Neural cell (in vitro differentiated cells): ENCODE results near the gene ZSWIM8. TPM values are rescaled to one million over a fixed set of nuclear protein-coding genes. Genes with fewer than 3 reads are reported as not detected.

Experiments used
- H2AFZ ChIP-seq: fragments of 200-600, 300-800 bp; sonication (generic), shearing (Covaris generic); 2 replicates; pipeline ENCODE4 v1.6.0; 2014; ENCODE audit warnings: low read depth, mild to moderate bottlenecking, antibody characterized with exemption, low read length, moderate library complexity
- H3F3A ChIP-seq: fragments of 200-600 bp; shearing (Covaris generic); 2 replicates; pipeline ENCODE4 v1.6.1; 2016; ENCODE audit warnings: mild to moderate bottlenecking, moderate library complexity, mixed read lengths, antibody characterized with exemption, low read length; ENCODE audit not compliant: insufficient read depth, poor library complexity, severe bottlenecking
- H3K27ac ChIP-seq: fragments of 200-600, 300-800 bp; sonication (generic), shearing (Covaris generic); 2 replicates; pipeline ENCODE4 v1.5.1; 2014; ENCODE audit warnings: mild to moderate bottlenecking, low read length, moderate library complexity
- H3K27me3 ChIP-seq: fragments of 300-800, 200-600 bp; sonication (generic), shearing (Covaris generic); 2 replicates; pipeline ENCODE4 v1.6.0; 2014; ENCODE audit warnings: mild to moderate bottlenecking, low read depth, low read length, moderate library complexity; ENCODE audit not compliant: insufficient read depth
- H3K36me3 ChIP-seq: fragments of 300-800, 200-600 bp; sonication (generic), shearing (Covaris generic); 2 replicates; pipeline ENCODE4 v1.5.1; 2014; ENCODE audit warnings: mild to moderate bottlenecking, antibody characterized with exemption, low read length, moderate library complexity; ENCODE audit not compliant: insufficient read depth
- H3K4me2 ChIP-seq: fragments of 300-800, 200-600 bp; sonication (generic), shearing (Covaris generic); 2 replicates; pipeline ENCODE4 v1.6.0; 2014; ENCODE audit warnings: mild to moderate bottlenecking, low read length
- H3K4me3 ChIP-seq: fragments of 300-800, 200-600 bp; sonication (generic), shearing (Covaris generic); 2 replicates; pipeline ENCODE4 v1.5.1; 2014; ENCODE audit warnings: mild to moderate bottlenecking, low read length, moderate library complexity
- H3K79me2 ChIP-seq: fragments of 200-600 bp; shearing (Covaris generic); replicated peaks from 2 replicates; pipeline ENCODE4 v1.6.0; 2014; ENCODE audit warnings: mild to moderate bottlenecking, low read length, moderate library complexity; ENCODE audit not compliant: insufficient read depth
- H3K9ac ChIP-seq: fragments of 300-800, 200-600 bp; sonication (generic), shearing (Covaris generic); 2 replicates; pipeline ENCODE4 v1.6.1; 2016; ENCODE audit warnings: mild to moderate bottlenecking, low read length, mixed read lengths
- H3K9me2 ChIP-seq: fragments of 200-600 bp; shearing (Covaris generic); 2 replicates; pipeline ENCODE4 v1.6.1; 2016; ENCODE audit warnings: mild to moderate bottlenecking, low read length, mixed read lengths; ENCODE audit not compliant: insufficient read depth
- H3K9me3 ChIP-seq: fragments of 200-600, 300-800 bp; sonication (generic), shearing (Covaris generic); 2 replicates; pipeline ENCODE4 v1.6.1; 2016; ENCODE audit warnings: mild to moderate bottlenecking, mixed run types, low read length, moderate library complexity, mixed read lengths
- H4K20me1 ChIP-seq: fragments of 200-600 bp; shearing (Covaris generic); 2 replicates; pipeline ENCODE4 v1.6.1; 2016; ENCODE audit warnings: mild to moderate bottlenecking, mixed run types; ENCODE audit not compliant: insufficient read depth
- EP300 ChIP-seq: fragments of 450-650 bp; conservative IDR thresholded peaks from 2 replicates; pipeline ENCODE4 v1.6.1; 2014; ENCODE audit warnings: antibody characterized with exemption, mild to moderate bottlenecking, moderate library complexity; ENCODE audit not compliant: poor library complexity, severe bottlenecking
- EZH2 ChIP-seq: fragments of 200-600, 300-800 bp; shearing (Covaris generic), sonication (generic); IDR thresholded peaks from 2 replicates; pipeline ENCODE4 v1.6.1; 2014; ENCODE audit warnings: antibody characterized with exemption, low read length, borderline replicate concordance, mild to moderate bottlenecking; ENCODE audit not compliant: insufficient read depth, poor library complexity, severe bottlenecking
- MXI1 ChIP-seq: fragments of 450-650 bp; conservative IDR thresholded peaks from 2 replicates; pipeline ENCODE4 v1.6.1; 2014; ENCODE audit warnings: antibody characterized with exemption, mild to moderate bottlenecking; ENCODE audit not compliant: poor library complexity, severe bottlenecking
- POLR2AphosphoS5 ChIP-seq: IDR thresholded peaks from 2 replicates; pipeline ENCODE4 v1.6.1; 2012
- RAD21 ChIP-seq: fragments of 450-650 bp; conservative IDR thresholded peaks from 2 replicates; pipeline ENCODE4 v1.6.1; 2014; ENCODE audit warnings: antibody characterized with exemption, mild to moderate bottlenecking, moderate library complexity
- SMC3 ChIP-seq: fragments of 450-650 bp; conservative IDR thresholded peaks from 2 replicates; pipeline ENCODE4 v1.6.1; 2014; ENCODE audit warnings: antibody characterized with exemption, mild to moderate bottlenecking, moderate library complexity; ENCODE audit not compliant: poor library complexity
- TAF1 ChIP-seq: IDR thresholded peaks from 2 replicates; pipeline ENCODE4 v1.6.1; 2012; ENCODE audit warnings: low read depth
- polyA plus RNA-seq: library from polyadenylated mRNA; depleted of rRNA; stranded (reverse); fragments of >200 nt; gene quantifications from 2 replicates; pipeline ENCODE4 v1.2.3, GENCODE V29; 2014
- TF ChIP-seq, protein P1 (sequence below): IDR thresholded peaks from 2 replicates; pipeline ENCODE4 v1.6.1; 2012; ENCODE audit warnings: borderline replicate concordance
- TF ChIP-seq, protein P2 (sequence below): fragments of 450-650 bp; IDR thresholded peaks from 2 replicates; pipeline ENCODE4 v1.5.1; 2014; ENCODE audit warnings: antibody characterized with exemption, mild to moderate bottlenecking, moderate library complexity; ENCODE audit not compliant: poor library complexity, severe bottlenecking

Gene ZSWIM8
- polyA plus RNA-seq, 1 donor from 2014 or later, result 69.1 TPM

DNA sequence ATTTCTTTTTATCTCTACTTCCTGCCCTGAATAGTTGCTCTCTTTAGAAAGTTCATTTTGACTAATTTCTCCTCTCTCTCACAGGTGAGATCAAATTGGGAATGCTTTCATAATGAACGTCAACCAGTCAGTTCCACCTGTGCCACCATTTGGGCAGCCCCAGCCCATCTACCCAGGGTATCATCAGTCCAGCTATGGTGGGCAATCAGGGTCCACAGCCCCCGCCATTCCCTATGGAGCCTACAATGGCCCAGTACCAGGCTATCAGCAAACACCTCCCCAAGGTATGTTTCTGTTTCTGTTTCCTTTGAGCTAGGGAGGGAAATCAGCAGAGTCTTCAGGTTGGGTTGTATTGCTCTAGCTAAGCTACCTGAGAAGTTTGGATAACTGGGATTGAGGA lies 38.7 kb upstream of the ZSWIM8 start:
- Histone ChIP-seq H3K36me3 (no peaks in the 10 kb centered on the region), H2AFZ (no peak overlapping the region), H3K4me3 (no peak overlapping the region), H3K27ac (no peak overlapping the region), H3K9me3 (no peaks in the 10 kb centered on the region), H3F3A (no peaks in the 10 kb centered on the region), H3K9me2 (no peaks in the 10 kb centered on the region), H3K27me3 (no peaks in the 10 kb centered on the region), H3K4me2 (no peak overlapping the region), H3K9ac (no peak overlapping the region), H3K79me2 (peaks cover 25% of the 10 kb centered on the region), H4K20me1 (peaks cover 3% of the 10 kb centered on the region)
- TF ChIP-seq RAD21 (no peak), POLR2AphosphoS5 (no peak), EP300 (no peak), EZH2 (no peak), MXI1 (no peak), TAF1 (no peak)
- TF ChIP-seq, protein P1, sequence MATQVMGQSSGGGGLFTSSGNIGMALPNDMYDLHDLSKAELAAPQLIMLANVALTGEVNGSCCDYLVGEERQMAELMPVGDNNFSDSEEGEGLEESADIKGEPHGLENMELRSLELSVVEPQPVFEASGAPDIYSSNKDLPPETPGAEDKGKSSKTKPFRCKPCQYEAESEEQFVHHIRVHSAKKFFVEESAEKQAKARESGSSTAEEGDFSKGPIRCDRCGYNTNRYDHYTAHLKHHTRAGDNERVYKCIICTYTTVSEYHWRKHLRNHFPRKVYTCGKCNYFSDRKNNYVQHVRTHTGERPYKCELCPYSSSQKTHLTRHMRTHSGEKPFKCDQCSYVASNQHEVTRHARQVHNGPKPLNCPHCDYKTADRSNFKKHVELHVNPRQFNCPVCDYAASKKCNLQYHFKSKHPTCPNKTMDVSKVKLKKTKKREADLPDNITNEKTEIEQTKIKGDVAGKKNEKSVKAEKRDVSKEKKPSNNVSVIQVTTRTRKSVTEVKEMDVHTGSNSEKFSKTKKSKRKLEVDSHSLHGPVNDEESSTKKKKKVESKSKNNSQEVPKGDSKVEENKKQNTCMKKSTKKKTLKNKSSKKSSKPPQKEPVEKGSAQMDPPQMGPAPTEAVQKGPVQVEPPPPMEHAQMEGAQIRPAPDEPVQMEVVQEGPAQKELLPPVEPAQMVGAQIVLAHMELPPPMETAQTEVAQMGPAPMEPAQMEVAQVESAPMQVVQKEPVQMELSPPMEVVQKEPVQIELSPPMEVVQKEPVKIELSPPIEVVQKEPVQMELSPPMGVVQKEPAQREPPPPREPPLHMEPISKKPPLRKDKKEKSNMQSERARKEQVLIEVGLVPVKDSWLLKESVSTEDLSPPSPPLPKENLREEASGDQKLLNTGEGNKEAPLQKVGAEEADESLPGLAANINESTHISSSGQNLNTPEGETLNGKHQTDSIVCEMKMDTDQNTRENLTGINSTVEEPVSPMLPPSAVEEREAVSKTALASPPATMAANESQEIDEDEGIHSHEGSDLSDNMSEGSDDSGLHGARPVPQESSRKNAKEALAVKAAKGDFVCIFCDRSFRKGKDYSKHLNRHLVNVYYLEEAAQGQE, result no peak
- TF ChIP-seq, protein P2, sequence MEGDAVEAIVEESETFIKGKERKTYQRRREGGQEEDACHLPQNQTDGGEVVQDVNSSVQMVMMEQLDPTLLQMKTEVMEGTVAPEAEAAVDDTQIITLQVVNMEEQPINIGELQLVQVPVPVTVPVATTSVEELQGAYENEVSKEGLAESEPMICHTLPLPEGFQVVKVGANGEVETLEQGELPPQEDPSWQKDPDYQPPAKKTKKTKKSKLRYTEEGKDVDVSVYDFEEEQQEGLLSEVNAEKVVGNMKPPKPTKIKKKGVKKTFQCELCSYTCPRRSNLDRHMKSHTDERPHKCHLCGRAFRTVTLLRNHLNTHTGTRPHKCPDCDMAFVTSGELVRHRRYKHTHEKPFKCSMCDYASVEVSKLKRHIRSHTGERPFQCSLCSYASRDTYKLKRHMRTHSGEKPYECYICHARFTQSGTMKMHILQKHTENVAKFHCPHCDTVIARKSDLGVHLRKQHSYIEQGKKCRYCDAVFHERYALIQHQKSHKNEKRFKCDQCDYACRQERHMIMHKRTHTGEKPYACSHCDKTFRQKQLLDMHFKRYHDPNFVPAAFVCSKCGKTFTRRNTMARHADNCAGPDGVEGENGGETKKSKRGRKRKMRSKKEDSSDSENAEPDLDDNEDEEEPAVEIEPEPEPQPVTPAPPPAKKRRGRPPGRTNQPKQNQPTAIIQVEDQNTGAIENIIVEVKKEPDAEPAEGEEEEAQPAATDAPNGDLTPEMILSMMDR, result no peak

DNA sequence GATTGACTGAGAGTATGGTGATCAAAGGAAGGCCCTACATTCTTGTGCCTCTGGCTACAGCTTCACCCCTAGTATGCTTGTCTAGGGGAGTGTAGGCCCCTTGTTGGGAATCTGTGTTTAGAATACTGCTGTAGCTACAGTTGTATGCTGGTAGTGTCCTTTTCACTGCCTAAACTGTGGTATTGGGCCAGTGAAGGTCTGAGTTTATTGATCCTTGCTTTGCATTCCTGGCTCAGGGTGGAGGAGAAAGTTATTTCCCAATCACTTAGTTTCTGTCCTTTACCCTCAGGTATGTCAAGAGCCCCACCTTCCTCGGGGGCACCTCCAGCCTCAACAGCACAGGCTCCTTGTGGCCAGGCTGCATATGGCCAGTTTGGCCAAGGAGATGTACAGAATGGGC lies 34.6 kb upstream of the ZSWIM8 start:
- no peaks in the 10 kb centered on the region for H3F3A ChIP-seq
- no peaks in the 10 kb centered on the region for H3K36me3 ChIP-seq
- H4K20me1 ChIP-seq, result peaks cover 3% of the 10 kb centered on the region
- H2AFZ ChIP-seq, result no peak overlapping the region
- no peaks in the 10 kb centered on the region for H3K9me2 ChIP-seq
- H3K27me3 ChIP-seq, result no peaks in the 10 kb centered on the region
- no peak overlapping the region for H3K4me3 ChIP-seq
- H3K9ac ChIP-seq, result no peak overlapping the region
- TF ChIP-seq MXI1, result no peak
- TF ChIP-seq POLR2AphosphoS5, result no peak
- TF ChIP-seq, protein P1, result no peak
- TF ChIP-seq TAF1, result no peak
- TF ChIP-seq, protein P2, result no peak
- TF ChIP-seq SMC3, result no peak
- no peak for TF ChIP-seq EP300
- no peak for TF ChIP-seq EZH2
- TF ChIP-seq RAD21, result no peak
- no peak overlapping the region for H3K4me2 ChIP-seq
- H3K9me3 ChIP-seq, result no peaks in the 10 kb centered on the region
- H3K79me2 ChIP-seq, result peaks cover 13% of the 10 kb centered on the region
- H3K27ac ChIP-seq, result no peak overlapping the region
